ENCODE results near the gene ECE2.

ECE2 gene

GRCh38 chr3:184240384-184241140 is 35.3 kb upstream of the ECE2 start:
- DNase-seq, result no peak

GRCh38 chr3:184241141-184241446 is 34.7 kb upstream of the ECE2 start:
- DNase-seq, result no peak

- no peak for DNase-seq
Measured at GRCh38 chr3:184241447-184242296, 34.1 kb upstream of the ECE2 start.

- DNase-seq, result no peak
Measured at GRCh38 chr3:184242297-184242685, 33.5 kb upstream of the ECE2 start.

GRCh38 chr3:184248454-184249411 is 27.1 kb upstream of the ECE2 start, which contains the start of gene ALG3:
Gene ALG3 (minus strand): TSS chr3:184248962. CDS start chr3:184248940, 22 bp downstream.
- DNase-seq, result peak; percentile 63

GRCh38 chr3:184249412-184250166 is 26.2 kb upstream of the ECE2 start, which contains the start of gene EEF1AKMT4:
Gene EEF1AKMT4 (plus strand): TSS chr3:184249672. CDS start chr3:184249695, 23 bp downstream.
- DNase-seq, result peak; percentile 89

- DNase-seq, result no peak
Measured at GRCh38 chr3:184250167-184250828, 25.5 kb upstream of the ECE2 start.

GRCh38 chr3:184255291-184256039 is 20.4 kb upstream of the ECE2 start:
- DNase-seq, result no peak

GRCh38 chr3:184257083-184257915 is 18.5 kb upstream of the ECE2 start:
- no peak for DNase-seq

- no peak for DNase-seq
Measured at GRCh38 chr3:184258926-184259325, 16.9 kb upstream of the ECE2 start.

- DNase-seq, result no peak
Measured at GRCh38 chr3:184259396-184259877, 16.4 kb upstream of the ECE2 start.

GRCh38 chr3:184259878-184260723 is 15.7 kb upstream of the ECE2 start:
- peak; percentile 22 for DNase-seq

GRCh38 chr3:184260724-184261269 is 15.0 kb upstream of the ECE2 start:
- DNase-seq, result no peak

GRCh38 chr3:184261270-184261853 is 14.5 kb upstream of the ECE2 start, which contains the start of gene CAMK2N2:
Gene CAMK2N2 (minus strand): TSS chr3:184261553. CDS start chr3:184261285, 268 bp downstream.
- DNase-seq, result peak; percentile 59

- DNase-seq, result peak; percentile 33
Measured at GRCh38 chr3:184261854-184262763, 13.7 kb upstream of the ECE2 start.

- DNase-seq, result no peak
Measured at GRCh38 chr3:184262764-184263179, 13.1 kb upstream of the ECE2 start.
